GM18858 (cell line): ENCODE measurements around the gene BBS10.
"Not testable (repeated sequence)": the region's sequence is repeated elsewhere in the genome, so short reads cannot be mapped to it uniquely, and the experiment has no call there.

Experiments
- ATAC-seq: cut with Tn5 transposase; IDR thresholded peaks from one replicate; pipeline ENCODE4 v1.9.1; 2021; ENCODE audit not compliant: unreplicated experiment

BBS10 gene

GRCh38 chr12:76348079-76348901 is at the start of gene BBS10:
TSS of gene BBS10 (minus strand) at chr12:76348415. CDS start at chr12:76348358, 57 bp downstream.
- ATAC-seq = peak; percentile 90

- no peak for ATAC-seq
Measured at GRCh38 chr12:76391461-76391860, 43.2 kb upstream of the BBS10 start.

- ATAC-seq = no peak
Measured at GRCh38 chr12:76387614-76388013, 39.4 kb upstream of the BBS10 start.

- no peak for ATAC-seq
Measured at GRCh38 chr12:76384560-76384959, 36.3 kb upstream of the BBS10 start.

GRCh38 chr12:76383988-76384387 is 35.8 kb upstream of the BBS10 start:
- ATAC-seq = no peak

- ATAC-seq = no peak
Measured at GRCh38 chr12:76379261-76379660, 31.0 kb upstream of the BBS10 start.

- not testable (repeated sequence) for ATAC-seq
Measured at GRCh38 chr12:76376876-76377275, 28.7 kb upstream of the BBS10 start.

GRCh38 chr12:76375939-76376338 is 27.7 kb upstream of the BBS10 start:
- no peak for ATAC-seq

- no peak for ATAC-seq
Measured at GRCh38 chr12:76375470-76375869, 27.3 kb upstream of the BBS10 start.

GRCh38 chr12:76374386-76375020 is 26.3 kb upstream of the BBS10 start:
- ATAC-seq = no peak

GRCh38 chr12:76368230-76368629 is 20.0 kb upstream of the BBS10 start:
- ATAC-seq = no peak

- no peak for ATAC-seq
Measured at GRCh38 chr12:76366163-76366562, 17.9 kb upstream of the BBS10 start.

- not testable (repeated sequence) for ATAC-seq
Measured at GRCh38 chr12:76364131-76364530, 15.9 kb upstream of the BBS10 start.

- ATAC-seq = no peak
Measured at GRCh38 chr12:76360316-76360715, 12.1 kb upstream of the BBS10 start.

GRCh38 chr12:76356071-76356470 is 7.9 kb upstream of the BBS10 start:
- no peak for ATAC-seq

- ATAC-seq = peak; percentile 31
Measured at GRCh38 chr12:76346798-76347420, 1.3 kb downstream of the BBS10 start.

- ATAC-seq = no peak
Measured at GRCh38 chr12:76346236-76346635, 2.0 kb downstream of the BBS10 start.

GRCh38 chr12:76345569-76345968 is 2.6 kb downstream of the BBS10 start:
- no peak for ATAC-seq

- no peak for ATAC-seq
Measured at GRCh38 chr12:76341436-76342030, 6.7 kb downstream of the BBS10 start.

- no peak for ATAC-seq
Measured at GRCh38 chr12:76340680-76341435, 7.4 kb downstream of the BBS10 start.

GRCh38 chr12:76337583-76337982 is 10.6 kb downstream of the BBS10 start:
- ATAC-seq = no peak
